Measurements from ENCODE around the gene MAGI2.

MAGI2 gene

GRCh38 chr7:78261302-78261701, 1192.2 kb downstream of the MAGI2 start (continued):
- TF ChIP-seq ZNF8 (CRISPR knock-in tag; IDR thresholded peaks at IDR 0.05) (no peak), RARB (CRISPR knock-in tag; IDR thresholded peaks at IDR 0.05) (no peak), TOX (CRISPR knock-in tag; IDR thresholded peaks at IDR 0.05; ENCODE audit: borderline replicate concordance) (no peak), ZFP3 (CRISPR knock-in tag; IDR thresholded peaks at IDR 0.05) (no peak), PPARA (CRISPR knock-in tag; IDR thresholded peaks at IDR 0.05; ENCODE audit: borderline replicate concordance) (no peak), TCF4 (CRISPR knock-in tag; IDR thresholded peaks at IDR 0.05; ENCODE audit: borderline replicate concordance) (no peak), SNAI2 (CRISPR knock-in tag; IDR thresholded peaks at IDR 0.05) (no peak)

DNA sequence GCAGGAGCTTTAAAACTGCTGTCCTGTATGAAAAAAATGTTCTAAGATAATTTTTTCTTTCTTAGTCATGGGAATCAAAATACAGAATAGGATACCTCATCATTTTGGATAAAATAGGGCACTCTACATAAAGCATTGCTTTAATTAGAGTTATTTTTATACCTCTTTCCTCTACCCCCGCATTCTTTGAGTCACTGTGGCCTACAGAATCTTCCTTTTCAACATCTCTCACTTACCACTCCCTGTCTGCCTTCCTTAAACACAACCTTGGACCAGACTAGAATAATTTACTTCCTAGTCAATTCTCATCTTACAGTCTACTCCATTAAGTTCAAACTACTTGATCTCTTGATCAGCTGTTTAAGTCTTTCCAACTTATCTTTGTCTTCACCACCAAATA, 1192.6 kb downstream of the MAGI2 start:
- peak; percentile 82 for ATAC-seq
- no peak for TF ChIP-seq ZNF565 (CRISPR knock-in tag; conservative IDR thresholded peaks at IDR 0.05; ENCODE audit: low read depth)
- 0 out of 2 replicates have a peak, but pooled peaks have one; percentile 16 for TF ChIP-seq ISL1 (CRISPR knock-in tag; IDR thresholded peaks at IDR 0.05)
- no peak for TF ChIP-seq ZC3H10 (CRISPR knock-in tag; IDR thresholded peaks at IDR 0.05)
- TF ChIP-seq SNAI2 (CRISPR knock-in tag; IDR thresholded peaks at IDR 0.05) = no peak
- no peak for TF ChIP-seq ZNF70 (CRISPR knock-in tag; IDR thresholded peaks at IDR 0.05)
- no peak for TF ChIP-seq TOX (CRISPR knock-in tag; IDR thresholded peaks at IDR 0.05; ENCODE audit: borderline replicate concordance)
- TF ChIP-seq, protein P1, sequence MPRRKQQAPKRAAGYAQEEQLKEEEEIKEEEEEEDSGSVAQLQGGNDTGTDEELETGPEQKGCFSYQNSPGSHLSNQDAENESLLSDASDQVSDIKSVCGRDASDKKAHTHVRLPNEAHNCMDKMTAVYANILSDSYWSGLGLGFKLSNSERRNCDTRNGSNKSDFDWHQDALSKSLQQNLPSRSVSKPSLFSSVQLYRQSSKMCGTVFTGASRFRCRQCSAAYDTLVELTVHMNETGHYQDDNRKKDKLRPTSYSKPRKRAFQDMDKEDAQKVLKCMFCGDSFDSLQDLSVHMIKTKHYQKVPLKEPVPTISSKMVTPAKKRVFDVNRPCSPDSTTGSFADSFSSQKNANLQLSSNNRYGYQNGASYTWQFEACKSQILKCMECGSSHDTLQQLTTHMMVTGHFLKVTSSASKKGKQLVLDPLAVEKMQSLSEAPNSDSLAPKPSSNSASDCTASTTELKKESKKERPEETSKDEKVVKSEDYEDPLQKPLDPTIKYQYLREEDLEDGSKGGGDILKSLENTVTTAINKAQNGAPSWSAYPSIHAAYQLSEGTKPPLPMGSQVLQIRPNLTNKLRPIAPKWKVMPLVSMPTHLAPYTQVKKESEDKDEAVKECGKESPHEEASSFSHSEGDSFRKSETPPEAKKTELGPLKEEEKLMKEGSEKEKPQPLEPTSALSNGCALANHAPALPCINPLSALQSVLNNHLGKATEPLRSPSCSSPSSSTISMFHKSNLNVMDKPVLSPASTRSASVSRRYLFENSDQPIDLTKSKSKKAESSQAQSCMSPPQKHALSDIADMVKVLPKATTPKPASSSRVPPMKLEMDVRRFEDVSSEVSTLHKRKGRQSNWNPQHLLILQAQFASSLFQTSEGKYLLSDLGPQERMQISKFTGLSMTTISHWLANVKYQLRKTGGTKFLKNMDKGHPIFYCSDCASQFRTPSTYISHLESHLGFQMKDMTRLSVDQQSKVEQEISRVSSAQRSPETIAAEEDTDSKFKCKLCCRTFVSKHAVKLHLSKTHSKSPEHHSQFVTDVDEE (CRISPR knock-in tag; IDR thresholded peaks at IDR 0.05) = no peak
- no peak for TF ChIP-seq RARB (CRISPR knock-in tag; IDR thresholded peaks at IDR 0.05)

DNA sequence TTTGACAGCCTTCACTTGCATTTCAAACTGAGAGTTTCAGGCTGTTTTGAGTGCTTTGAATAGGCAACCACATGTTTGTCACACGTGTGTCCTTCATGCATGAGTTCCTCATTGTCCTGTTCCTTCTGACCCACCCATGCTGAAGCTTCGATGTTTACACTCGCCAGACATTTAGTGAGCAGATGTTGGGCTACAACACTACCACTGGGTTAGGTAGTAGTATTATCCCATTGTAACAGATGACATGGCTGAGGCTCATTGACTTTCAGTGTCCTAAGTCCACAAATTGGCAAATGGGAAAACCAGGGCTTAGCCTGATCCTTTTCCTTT, 1198.8 kb downstream of the MAGI2 start:
- TF ChIP-seq RARB (CRISPR knock-in tag; IDR thresholded peaks at IDR 0.05) = no peak
- TF ChIP-seq ESRRG (CRISPR knock-in tag; IDR thresholded peaks at IDR 0.05) = no peak
- TF ChIP-seq PATZ1 (CRISPR knock-in tag; IDR thresholded peaks at IDR 0.05; ENCODE audit: borderline replicate concordance) = no peak
- TF ChIP-seq CSDC2 (CRISPR knock-in tag; IDR thresholded peaks at IDR 0.05) = no peak
- no peak for ATAC-seq

DNA sequence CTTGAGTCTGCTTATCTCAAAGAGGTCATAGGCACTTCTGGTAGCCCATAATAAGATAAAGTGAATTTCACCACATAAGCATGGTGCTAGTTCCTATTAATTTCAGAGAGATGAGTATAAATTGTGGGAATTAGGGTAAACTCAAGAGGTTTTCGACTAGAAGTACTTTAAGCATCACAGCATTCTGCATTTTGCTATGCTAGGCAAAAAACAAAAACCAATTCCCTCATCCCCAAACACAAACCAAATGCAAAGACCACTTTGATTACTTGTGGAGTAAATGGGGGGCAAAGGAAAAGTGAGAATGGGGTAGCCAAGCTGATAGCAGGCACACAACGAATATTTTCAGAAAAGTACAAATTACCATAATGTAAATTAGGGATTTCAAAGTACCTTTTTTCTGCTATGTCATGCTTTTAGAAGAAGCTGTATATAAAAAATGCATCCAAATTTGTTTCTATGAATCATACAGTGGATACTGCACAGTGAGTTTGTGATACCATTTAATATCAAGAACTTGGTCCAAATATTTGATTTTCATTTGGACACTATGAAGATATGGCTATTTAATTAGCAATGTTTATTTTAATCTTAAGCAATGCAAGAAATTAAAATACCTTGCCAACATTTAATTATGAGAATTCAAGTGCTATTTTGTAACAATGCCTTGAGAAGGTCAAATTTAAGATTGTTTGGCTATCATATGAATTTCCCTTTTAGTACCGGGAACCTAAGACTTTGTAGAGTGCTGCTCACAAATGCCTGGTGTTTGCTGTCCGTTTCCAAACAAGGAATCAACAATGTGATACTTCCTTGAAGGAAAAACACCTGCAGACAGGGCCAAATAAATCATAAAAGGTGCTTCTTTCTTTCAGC, 1199.4 kb downstream of the MAGI2 start:
- no peak for ATAC-seq
- TF ChIP-seq ESRRG (CRISPR knock-in tag; IDR thresholded peaks at IDR 0.05) (no peak), GLIS3 (CRISPR knock-in tag; IDR thresholded peaks at IDR 0.05) (no peak), PATZ1 (CRISPR knock-in tag; IDR thresholded peaks at IDR 0.05; ENCODE audit: borderline replicate concordance) (no peak), TOX (CRISPR knock-in tag; IDR thresholded peaks at IDR 0.05; ENCODE audit: borderline replicate concordance) (no peak)

GRCh38 chr7:78248867-78249266, 1204.6 kb downstream of the MAGI2 start:
- ATAC-seq = no peak
- TF ChIP-seq OSR1 (CRISPR knock-in tag; IDR thresholded peaks at IDR 0.05) (no peak), ZC3H10 (CRISPR knock-in tag; IDR thresholded peaks at IDR 0.05) (no peak)

All from SK-N-SH treated with all-trans-retinoic acid at 6 μM for 48 hours (cell line).